ENCODE measurements around the gene BYSL. TPM values are rescaled to one million over a fixed set of nuclear protein-coding genes. Genes with fewer than 3 reads are reported as not detected.

Gene BYSL
- polyA plus RNA-seq, 4 donors = 3.8 to 16.1 (median 9.4) TPM

GRCh38 chr6:41922154-41922553, 855 bp downstream of the BYSL start:
- Histone ChIP-seq H3K27me3 (ENCODE audit: control insufficient read depth in 3 of 3, insufficient read depth in 3 of 3, low read length in 3 of 3) (no peaks in the 10 kb centered on the region), H3K9me3 (ENCODE audit: control insufficient read depth in 2 of 2, insufficient read depth in 1 of 2, low read depth in 1 of 2, low read length in 1 of 2) (no peaks in the 10 kb centered on the region), H3K4me1 (ENCODE audit: control insufficient read depth in 3 of 3, insufficient read depth in 2 of 3, low read depth in 1 of 3, low read length in 2 of 3) (peaks cover 3 to 20% (median 11%) of the 10 kb centered on the region in 3 donors), H3K27ac (ENCODE audit: low read depth in 1 of 3, low read length in 2 of 3) (peak overlapping the region in 1 of 3 donors; percentile 100), H3K4me3 (ENCODE audit: low read depth in 1 of 3, low read length in 3 of 3) (peak overlapping the region; percentile 69 to 100 (median 90)), H3K36me3 (ENCODE audit: control insufficient read depth in 3 of 3, insufficient read depth in 2 of 3, low read depth in 1 of 3, low read length in 3 of 3) (peaks cover 0 to 6% (median 2%) of the 10 kb centered on the region in 3 donors)
- 1 to 5% (median 1%) methylated on average over 7 of the region's 7 CpGs for WGBS, 3 donors
- DNase-seq = no peak
- no peak for FAIRE-seq

GRCh38 chr6:41927253-41927652, 6.0 kb downstream of the BYSL start:
- Histone ChIP-seq H3K9me3 (ENCODE audit: control insufficient read depth in 2 of 2, insufficient read depth in 1 of 2, low read depth in 1 of 2, low read length in 1 of 2) (no peaks in the 10 kb centered on the region), H3K4me3 (ENCODE audit: low read depth in 1 of 3, low read length in 3 of 3) (no peak overlapping the region), H3K27ac (ENCODE audit: low read depth in 1 of 3, low read length in 2 of 3) (no peak overlapping the region), H3K4me1 (ENCODE audit: control insufficient read depth in 3 of 3, insufficient read depth in 2 of 3, low read depth in 1 of 3, low read length in 2 of 3) (peaks cover 0 to 8% (median 6%) of the 10 kb centered on the region in 3 donors), H3K27me3 (ENCODE audit: control insufficient read depth in 3 of 3, insufficient read depth in 3 of 3, low read length in 3 of 3) (no peaks in the 10 kb centered on the region), H3K36me3 (ENCODE audit: control insufficient read depth in 3 of 3, insufficient read depth in 2 of 3, low read depth in 1 of 3, low read length in 3 of 3) (peaks cover 8 to 42% (median 10%) of the 10 kb centered on the region in 3 donors)
- no peak for DNase-seq
- 87 to 95% (median 93%) methylated on average over 6 of the region's 6 CpGs for WGBS, 3 donors
- FAIRE-seq = no peak

- Histone ChIP-seq H3K9me3 (ENCODE audit: control insufficient read depth in 2 of 2, insufficient read depth in 1 of 2, low read depth in 1 of 2, low read length in 1 of 2) (no peaks in the 10 kb centered on the region), H3K4me3 (ENCODE audit: low read depth in 1 of 3, low read length in 3 of 3) (no peak overlapping the region), H3K27ac (ENCODE audit: low read depth in 1 of 3, low read length in 2 of 3) (no peak overlapping the region), H3K36me3 (ENCODE audit: control insufficient read depth in 3 of 3, insufficient read depth in 2 of 3, low read depth in 1 of 3, low read length in 3 of 3) (peaks cover 13 to 61% (median 20%) of the 10 kb centered on the region in 3 donors), H3K27me3 (ENCODE audit: control insufficient read depth in 3 of 3, insufficient read depth in 3 of 3, low read length in 3 of 3) (no peaks in the 10 kb centered on the region), H3K4me1 (ENCODE audit: control insufficient read depth in 3 of 3, insufficient read depth in 2 of 3, low read depth in 1 of 3, low read length in 2 of 3) (no peaks in the 10 kb centered on the region)
- WGBS, 3 donors = 85 to 91% (median 89%) methylated on average over 6 of the region's 6 CpGs
- no peak for DNase-seq
- FAIRE-seq = no peak
These were observed 8.6 kb downstream of the BYSL start for GRCh38 chr6:41929924-41930323.

- Histone ChIP-seq H3K36me3 (ENCODE audit: control insufficient read depth in 3 of 3, insufficient read depth in 2 of 3, low read depth in 1 of 3, low read length in 3 of 3) (peaks cover 14 to 74% (median 24%) of the 10 kb centered on the region in 3 donors), H3K4me3 (ENCODE audit: low read depth in 1 of 3, low read length in 3 of 3) (no peak overlapping the region), H3K4me1 (ENCODE audit: control insufficient read depth in 3 of 3, insufficient read depth in 2 of 3, low read depth in 1 of 3, low read length in 2 of 3) (peaks cover 0 to 14% (median 0%) of the 10 kb centered on the region in 3 donors), H3K27ac (ENCODE audit: low read depth in 1 of 3, low read length in 2 of 3) (no peak overlapping the region), H3K9me3 (ENCODE audit: control insufficient read depth in 2 of 2, insufficient read depth in 1 of 2, low read depth in 1 of 2, low read length in 1 of 2) (no peaks in the 10 kb centered on the region), H3K27me3 (ENCODE audit: control insufficient read depth in 3 of 3, insufficient read depth in 3 of 3, low read length in 3 of 3) (no peaks in the 10 kb centered on the region)
- FAIRE-seq (no peak), DNase-seq (no peak)
- 50 to 55% (median 51%) methylated on average over 2 of the region's 2 CpGs for WGBS, 3 donors
These were observed 10.5 kb downstream of the BYSL start for GRCh38 chr6:41931792-41932191.

- no peak for DNase-seq
- H3K36me3 ChIP-seq (ENCODE audit: control insufficient read depth in 3 of 3, insufficient read depth in 2 of 3, low read depth in 1 of 3, low read length in 3 of 3) = peaks cover 14 to 77% (median 26%) of the 10 kb centered on the region in 3 donors
- no peaks in the 10 kb centered on the region for H3K9me3 ChIP-seq (ENCODE audit: control insufficient read depth in 2 of 2, insufficient read depth in 1 of 2, low read depth in 1 of 2, low read length in 1 of 2)
- 90 to 93% (median 91%) methylated on average over 15 of the region's 15 CpGs for whole genome bisulfite sequencing, 3 donors
- FAIRE-seq = no peak
- no peaks in the 10 kb centered on the region for H3K27me3 ChIP-seq (ENCODE audit: control insufficient read depth in 3 of 3, insufficient read depth in 3 of 3, low read length in 3 of 3)
- no peak overlapping the region for H3K4me3 ChIP-seq (ENCODE audit: low read depth in 1 of 3, low read length in 3 of 3)
- peaks cover 0 to 19% (median 0%) of the 10 kb centered on the region in 3 donors for H3K4me1 ChIP-seq (ENCODE audit: control insufficient read depth in 3 of 3, insufficient read depth in 2 of 3, low read depth in 1 of 3, low read length in 2 of 3)
- no peak overlapping the region for H3K27ac ChIP-seq (ENCODE audit: low read depth in 1 of 3, low read length in 2 of 3)
These were observed 11.1 kb downstream of the BYSL start for GRCh38 chr6:41932378-41932777.

- WGBS, 3 donors = 73 to 77% (median 74%) methylated on average over 7 of the region's 7 CpGs
- H3K36me3 ChIP-seq (ENCODE audit: control insufficient read depth in 3 of 3, insufficient read depth in 2 of 3, low read depth in 1 of 3, low read length in 3 of 3) = peaks cover 14 to 84% (median 26%) of the 10 kb centered on the region in 3 donors
- no peak for FAIRE-seq
These were observed 13.2 kb downstream of the BYSL start for GRCh38 chr6:41934278-41935192.

GRCh38 chr6:41935193-41935574, 13.9 kb downstream of the BYSL start:
- no peaks in the 10 kb centered on the region for H3K27me3 ChIP-seq (ENCODE audit: control insufficient read depth in 3 of 3, insufficient read depth in 3 of 3, low read length in 3 of 3)
- no peak for DNase-seq
- no peaks in the 10 kb centered on the region for H3K9me3 ChIP-seq (ENCODE audit: control insufficient read depth in 2 of 2, insufficient read depth in 1 of 2, low read depth in 1 of 2, low read length in 1 of 2)
- H3K36me3 ChIP-seq (ENCODE audit: control insufficient read depth in 3 of 3, insufficient read depth in 2 of 3, low read depth in 1 of 3, low read length in 3 of 3) = peaks cover 14 to 78% (median 24%) of the 10 kb centered on the region in 3 donors
- peaks cover 7 to 47% (median 17%) of the 10 kb centered on the region in 3 donors for H3K4me1 ChIP-seq (ENCODE audit: control insufficient read depth in 3 of 3, insufficient read depth in 2 of 3, low read depth in 1 of 3, low read length in 2 of 3)
- peak overlapping the region in 1 of 3 donors; percentile 27 for H3K27ac ChIP-seq (ENCODE audit: low read depth in 1 of 3, low read length in 2 of 3)
- FAIRE-seq = no peak
- WGBS, 3 donors = 44 to 65% (median 44%) methylated on average over 1 of the region's 1 CpG
- no peak overlapping the region for H3K4me3 ChIP-seq (ENCODE audit: low read depth in 1 of 3, low read length in 3 of 3)

More at GRCh38 chr6:41934278-41935192, 13.2 kb downstream of the BYSL start:
- H3K9me3 ChIP-seq (ENCODE audit: control insufficient read depth in 2 of 2, insufficient read depth in 1 of 2, low read depth in 1 of 2, low read length in 1 of 2) = no peaks in the 10 kb centered on the region
- DNase-seq = no peak
- H3K27me3 ChIP-seq (ENCODE audit: control insufficient read depth in 3 of 3, insufficient read depth in 3 of 3, low read length in 3 of 3) = no peaks in the 10 kb centered on the region
- no peak overlapping the region for H3K4me3 ChIP-seq (ENCODE audit: low read depth in 1 of 3, low read length in 3 of 3)
- H3K4me1 ChIP-seq (ENCODE audit: control insufficient read depth in 3 of 3, insufficient read depth in 2 of 3, low read depth in 1 of 3, low read length in 2 of 3) = peaks cover 3 to 41% (median 11%) of the 10 kb centered on the region in 3 donors
- peak overlapping the region in 1 of 3 donors; percentile 27 for H3K27ac ChIP-seq (ENCODE audit: low read depth in 1 of 3, low read length in 2 of 3)

GRCh38 chr6:41935685-41936072, 14.4 kb downstream of the BYSL start:
- peaks cover 7 to 51% (median 22%) of the 10 kb centered on the region in 3 donors for H3K4me1 ChIP-seq (ENCODE audit: control insufficient read depth in 3 of 3, insufficient read depth in 2 of 3, low read depth in 1 of 3, low read length in 2 of 3)
- 60 to 83% (median 75%) methylated on average over 8 of the region's 8 CpGs for WGBS, 3 donors
- DNase-seq (no peak), FAIRE-seq (no peak)
- H3K27ac ChIP-seq (ENCODE audit: low read depth in 1 of 3, low read length in 2 of 3) = peak overlapping the region in 1 of 3 donors; percentile 46
- H3K4me3 ChIP-seq (ENCODE audit: low read depth in 1 of 3, low read length in 3 of 3) = no peak overlapping the region
- no peaks in the 10 kb centered on the region for H3K9me3 ChIP-seq (ENCODE audit: control insufficient read depth in 2 of 2, insufficient read depth in 1 of 2, low read depth in 1 of 2, low read length in 1 of 2)
- H3K27me3 ChIP-seq (ENCODE audit: control insufficient read depth in 3 of 3, insufficient read depth in 3 of 3, low read length in 3 of 3) = no peaks in the 10 kb centered on the region
- peaks cover 14 to 73% (median 22%) of the 10 kb centered on the region in 3 donors for H3K36me3 ChIP-seq (ENCODE audit: control insufficient read depth in 3 of 3, insufficient read depth in 2 of 3, low read depth in 1 of 3, low read length in 3 of 3)
